ENCODE results near the gene XKR7.

GRCh38 chr20:31963889-31964288, 4.1 kb upstream of the XKR7 start:
- TF ChIP-seq RAD21 (IDR thresholded peaks at IDR 0.05; ENCODE audit: low read depth) (no peak), CREB1 (IDR thresholded peaks at IDR 0.05; ENCODE audit: low read depth) (no peak), EP300 (IDR thresholded peaks at IDR 0.05; ENCODE audit: borderline replicate concordance) (no peak)
